Stimulated activated CD4-positive, alpha-beta T cell treated with anti-CD3 and anti-CD28 coated beads, TNF-alpha, amount 100 ng/mL, for 24 hours (primary cell): Measurements from ENCODE around the gene THOC2.
A peak's percentile ranks its signal among the peaks of the same experiment; 100 is the strongest.
"Not testable (repeated sequence)": the region's sequence is repeated elsewhere in the genome, so short reads cannot be mapped to it uniquely, and the experiment has no call there.

Source experiments
- DNase-seq, 3 experiments: peaks; one replicate each; pipeline ENCODE4 v3.0.0-alpha.2; 2020; ENCODE audit warnings: low read depth in 3 of 3

THOC2 gene

GRCh38 chrX:123735137-123735536 lies 2.3 kb upstream of the THOC2 start:
- not testable (repeated sequence) for DNase-seq

DNA sequence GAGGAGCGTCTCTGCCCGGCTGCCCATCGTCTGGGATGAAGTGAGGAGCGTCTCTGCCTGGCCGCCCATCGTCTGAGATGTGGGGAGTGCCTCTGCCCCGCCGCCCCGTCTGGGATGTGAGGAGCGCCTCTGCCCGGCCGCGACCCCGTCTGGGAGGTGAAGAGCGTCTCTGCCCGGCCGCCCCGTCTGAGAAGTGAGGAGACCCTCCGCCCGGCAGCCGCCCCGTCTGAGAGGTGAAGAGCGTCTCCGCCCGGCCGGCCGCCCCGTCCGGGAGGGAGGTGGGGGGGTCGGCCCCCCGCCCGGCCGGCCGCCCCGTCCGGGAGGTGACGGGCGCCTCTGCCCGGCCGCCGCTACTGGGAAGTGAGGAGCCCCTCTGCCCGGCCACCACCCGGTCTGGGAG lies 1.2 kb upstream of the THOC2 start:
- DNase-seq = not testable (repeated sequence)

DNA sequence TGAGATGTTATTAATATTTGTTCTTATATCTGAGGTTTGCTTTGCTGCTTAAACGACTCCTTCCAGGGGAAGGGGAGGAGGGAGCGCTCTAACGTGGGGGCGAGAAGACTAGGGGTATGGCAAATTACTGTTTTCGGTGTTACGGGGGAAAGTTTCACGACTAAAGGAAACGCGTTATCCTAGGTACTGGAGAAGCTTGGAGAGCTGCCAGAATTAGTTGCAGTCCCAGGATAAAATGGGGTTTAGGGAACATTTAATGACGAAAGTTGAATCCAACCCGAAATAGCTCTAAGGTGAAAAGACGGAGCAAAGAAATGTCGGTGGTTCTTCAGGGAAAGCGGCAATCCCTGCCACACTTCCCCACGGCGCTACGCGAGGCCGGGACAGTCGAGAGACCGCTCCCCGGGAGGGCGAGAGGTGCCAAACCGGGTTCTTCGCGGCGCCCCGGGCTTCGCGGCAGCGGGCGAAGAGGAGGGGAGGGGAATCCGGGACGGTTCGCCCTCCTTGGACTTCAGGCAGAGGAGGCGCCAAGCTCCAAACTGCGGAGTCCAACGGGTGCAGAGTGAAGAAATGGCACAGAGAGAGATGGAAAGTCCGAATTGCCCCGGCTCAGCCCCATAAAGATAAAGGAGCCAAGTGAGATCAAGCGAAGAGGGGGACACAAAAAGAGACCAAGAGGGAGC lies 724 bp downstream of the THOC2 start:
- peak in 2 of 3 experiments; percentile 0 to 2 for DNase-seq

GRCh38 chrX:123731258-123731986 lies 1.4 kb downstream of the THOC2 start:
- DNase-seq = peak in 1 of 3 experiments; percentile 16

DNA sequence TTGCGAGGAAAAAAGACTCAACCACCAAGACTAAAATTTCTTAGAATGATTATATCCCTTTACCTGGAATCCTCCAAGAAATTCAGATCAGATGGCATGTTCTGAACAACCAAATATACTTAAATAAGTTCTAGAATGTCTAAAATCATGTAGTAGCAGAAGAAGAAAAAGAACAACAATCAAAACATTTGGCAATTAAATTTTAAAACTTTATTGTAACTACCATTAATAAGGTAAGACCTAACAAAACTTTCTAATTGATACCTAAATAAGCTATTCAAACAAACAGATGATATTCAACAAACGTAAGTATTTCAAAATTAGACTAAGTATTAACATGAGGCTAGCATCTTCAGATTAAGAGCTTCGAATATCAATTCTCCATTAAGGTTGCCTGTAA lies 4.3 kb downstream of the THOC2 start:
- DNase-seq = no peak

GRCh38 chrX:123728016-123728415 lies 4.8 kb downstream of the THOC2 start:
- DNase-seq = no peak

DNA sequence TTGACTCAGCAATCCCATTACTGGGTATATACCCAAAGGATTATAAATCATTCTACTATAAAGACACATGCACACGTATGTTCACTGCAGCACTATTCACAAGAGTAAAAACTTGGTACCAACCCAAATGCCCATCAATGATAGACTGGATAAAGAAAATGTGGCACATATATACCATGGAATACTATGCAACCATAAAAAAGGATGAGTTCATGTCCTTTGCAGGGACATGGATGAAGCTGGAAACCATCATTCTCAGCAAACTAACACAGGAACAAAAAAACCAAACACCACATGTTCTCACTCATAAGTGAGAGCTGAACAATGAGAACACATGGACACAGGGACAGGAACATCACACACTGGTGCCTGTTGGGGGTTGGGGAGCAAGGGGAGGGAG lies 10.7 kb downstream of the THOC2 start:
- not testable (repeated sequence) for DNase-seq

- no peak for DNase-seq
These were observed 12.4 kb downstream of the THOC2 start for GRCh38 chrX:123720486-123720885.

DNA sequence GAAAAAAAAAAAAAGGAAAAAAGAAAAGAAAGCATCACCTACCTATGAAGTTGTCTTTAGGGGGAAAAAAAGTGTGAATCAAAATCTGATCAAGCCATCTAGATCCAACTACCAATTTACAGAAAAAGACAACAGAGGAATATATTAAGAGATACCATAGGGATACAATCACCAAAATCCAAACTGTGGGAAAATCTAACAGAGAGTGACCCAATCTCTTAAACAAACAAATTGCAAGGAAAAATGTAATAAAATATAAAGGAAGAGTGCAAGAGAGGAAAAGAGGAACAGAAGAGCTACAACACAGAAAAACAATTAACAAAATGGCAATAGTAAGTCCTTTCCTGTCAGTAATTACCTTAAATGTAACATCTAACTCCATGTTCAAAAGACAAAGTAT lies 19.0 kb downstream of the THOC2 start:
- DNase-seq = no peak

- DNase-seq = no peak
These were observed 19.4 kb downstream of the THOC2 start for GRCh38 chrX:123713434-123713833.

DNA sequence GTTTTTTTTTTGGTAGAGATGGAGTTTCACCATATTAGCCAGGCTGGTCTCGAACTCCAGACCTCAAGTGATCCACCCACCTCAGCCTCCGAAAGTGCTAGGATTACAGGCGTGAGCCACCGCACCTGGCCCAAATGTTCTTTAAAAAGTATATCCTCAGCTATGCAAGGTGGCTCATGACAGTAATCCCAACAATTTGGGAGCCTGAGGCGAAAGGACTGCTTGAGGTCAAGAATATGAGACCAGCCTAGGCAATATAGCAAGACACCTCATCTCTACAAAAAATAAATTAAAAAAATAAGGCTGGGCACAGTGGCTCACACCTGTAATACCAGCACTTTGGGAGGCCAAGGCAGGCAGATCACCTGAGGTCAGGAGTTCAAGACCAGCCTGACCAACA lies 21.7 kb downstream of the THOC2 start:
- DNase-seq = not testable (repeated sequence)

GRCh38 chrX:123704781-123705180 lies 28.1 kb downstream of the THOC2 start:
- DNase-seq = no peak

- no peak for DNase-seq
These were observed 33.8 kb downstream of the THOC2 start for GRCh38 chrX:123698979-123699520.

GRCh38 chrX:123696334-123696733 lies 36.5 kb downstream of the THOC2 start:
- no peak for DNase-seq

DNA sequence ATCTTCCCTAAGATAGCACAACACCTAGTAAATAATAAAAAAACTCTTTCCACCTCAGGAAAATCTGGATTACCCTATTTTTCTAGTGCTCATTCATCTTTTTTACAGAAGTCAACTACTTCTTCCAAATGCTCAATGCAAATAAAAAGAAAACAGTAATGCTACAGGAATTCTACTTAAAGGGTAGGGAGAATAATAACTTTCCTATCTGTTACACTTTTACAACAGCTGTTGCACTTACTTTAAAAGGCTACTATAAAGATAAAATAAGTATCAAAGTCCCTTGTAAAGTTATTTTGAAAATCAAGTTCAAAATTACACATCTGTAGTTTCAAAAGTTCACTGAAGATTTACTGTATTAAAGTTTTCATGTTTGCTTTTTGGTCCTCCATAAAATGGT lies 37.6 kb downstream of the THOC2 start:
- DNase-seq = no peak

DNA sequence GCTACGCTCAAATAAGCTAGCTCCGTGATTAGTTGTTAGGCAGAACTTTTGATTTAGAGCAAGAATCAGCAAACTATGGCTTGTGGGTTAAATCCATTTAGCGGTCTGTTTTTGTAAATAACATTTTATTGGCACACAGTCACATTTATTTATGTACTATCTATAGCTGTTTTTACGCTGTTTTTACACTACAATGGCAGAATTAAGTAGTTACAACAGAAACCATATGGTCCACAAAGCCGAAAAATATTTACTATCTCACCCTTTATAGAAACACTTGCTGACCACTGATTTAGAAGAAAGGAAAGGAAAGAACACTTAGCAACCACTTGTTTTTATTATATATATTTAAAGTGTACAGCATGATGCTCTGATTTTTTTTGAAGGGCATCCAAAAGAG lies 41.1 kb downstream of the THOC2 start:
- DNase-seq = no peak

GRCh38 chrX:123688524-123688923 lies 44.3 kb downstream of the THOC2 start:
- DNase-seq = no peak

- no peak for DNase-seq
These were observed 47.6 kb downstream of the THOC2 start for GRCh38 chrX:123685232-123685631.

DNA sequence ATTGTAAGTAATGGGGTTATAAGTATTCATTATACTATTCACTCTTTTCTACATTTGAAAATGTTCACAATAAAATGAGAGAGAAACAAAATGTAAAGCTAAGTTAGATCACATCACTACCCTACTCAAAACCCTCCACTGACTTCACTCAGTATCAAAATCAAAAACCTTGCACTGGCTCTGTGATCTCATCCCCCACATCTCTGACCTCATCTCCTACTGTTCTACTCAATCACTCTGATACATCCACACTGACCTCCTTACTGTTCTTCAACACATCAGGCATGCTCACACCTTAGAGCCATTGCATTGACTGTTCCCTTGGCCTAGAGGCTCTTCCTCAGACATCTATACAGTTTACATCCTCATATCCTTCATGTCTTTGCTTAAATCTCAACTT lies 50.7 kb downstream of the THOC2 start:
- DNase-seq = no peak

DNA sequence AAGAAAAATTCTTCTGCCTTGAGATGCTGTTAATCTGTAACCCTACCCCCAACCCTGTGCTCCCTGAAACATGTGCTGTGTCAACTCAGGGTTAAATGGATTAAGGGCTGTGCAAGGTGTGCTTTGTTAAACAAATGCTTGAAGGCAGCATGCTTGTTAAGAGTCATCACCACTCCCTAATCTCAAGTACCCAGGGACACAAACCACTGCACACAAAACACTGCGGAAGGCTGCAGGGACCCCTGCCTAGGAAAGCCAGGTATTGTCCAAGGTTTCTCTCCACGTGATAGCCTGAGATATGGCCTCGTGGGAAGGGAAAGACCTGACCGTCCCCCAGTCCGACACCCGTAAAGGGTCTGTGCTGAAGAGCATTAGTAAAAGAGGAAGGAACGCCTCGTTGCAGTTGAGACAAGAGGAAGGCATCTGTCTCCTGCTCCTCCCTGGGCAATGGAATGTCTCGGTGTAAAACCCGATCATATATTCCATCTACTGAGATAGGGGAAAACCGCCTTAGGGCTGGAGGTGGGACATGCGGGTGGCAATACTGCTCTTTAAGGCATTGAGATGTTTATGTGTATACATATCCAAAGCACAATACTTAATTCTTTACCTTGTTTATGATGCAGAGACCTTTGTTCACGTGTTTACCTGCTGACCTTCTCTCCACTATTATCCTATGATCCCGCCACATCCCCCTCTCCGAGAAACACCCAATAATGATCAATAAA lies 53.0 kb downstream of the THOC2 start:
- not testable (repeated sequence) for DNase-seq

DNA sequence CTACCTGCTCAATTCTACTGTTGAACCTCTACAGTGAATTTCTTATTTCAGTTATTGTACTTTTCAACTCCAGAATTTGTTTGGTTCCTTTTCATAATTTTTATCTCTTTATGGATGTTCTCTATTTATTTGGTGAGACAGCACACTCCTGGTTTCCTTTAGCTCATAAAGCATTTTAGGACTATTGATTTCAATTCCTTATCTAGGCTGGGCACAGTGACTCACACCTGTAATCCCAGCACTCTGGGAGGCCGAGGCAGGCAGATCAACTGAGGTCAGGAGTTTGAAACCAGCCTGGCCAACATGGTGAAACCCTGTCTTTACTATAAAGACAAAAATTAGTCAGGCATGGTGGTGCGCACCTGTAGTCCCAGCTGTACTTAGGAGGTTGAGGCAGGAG lies 57.7 kb downstream of the THOC2 start:
- no peak for DNase-seq

DNA sequence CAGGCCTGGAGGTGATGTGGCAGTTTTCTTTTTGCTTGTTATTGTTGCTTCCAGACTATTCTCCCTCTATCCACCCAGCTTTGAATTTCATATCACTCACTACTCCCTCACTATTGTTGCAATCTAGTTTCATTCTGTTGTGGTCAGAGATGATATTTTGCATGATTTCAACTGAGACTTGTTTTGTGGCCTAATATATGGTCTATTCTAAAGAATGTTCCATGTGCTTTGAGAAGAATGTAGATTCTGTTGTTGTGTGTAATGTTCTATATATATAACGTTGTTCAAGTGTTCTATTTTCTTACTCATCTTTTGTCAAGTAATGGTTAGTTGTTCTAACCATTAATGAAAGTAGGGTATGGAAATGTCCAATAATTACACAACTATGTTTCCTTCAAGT lies 59.0 kb downstream of the THOC2 start:
- no peak for DNase-seq

GRCh38 chrX:123665197-123665596 lies 67.7 kb downstream of the THOC2 start:
- DNase-seq = no peak
